HG03097 (cell line): ENCODE measurements around the gene NAT10.
"Not testable (repeated sequence)": the region's sequence is repeated elsewhere in the genome, so short reads cannot be mapped to it uniquely, and the experiment has no call there.

Experiments
- ATAC-seq: cut with Tn5 transposase; IDR thresholded peaks from one replicate; pipeline ENCODE4 v1.9.1; 2021; ENCODE audit not compliant: unreplicated experiment, low FRiP score

The NAT10 gene

GRCh38 chr11:34165786-34166555 lies 60.5 kb downstream of the NAT10 start:
- ATAC-seq: no peak

- ATAC-seq: no peak
Measured at GRCh38 chr11:34166806-34167740, 61.6 kb downstream of the NAT10 start.

- ATAC-seq: no peak
Measured at GRCh38 chr11:34167961-34168360, 62.5 kb downstream of the NAT10 start.

- no peak for ATAC-seq
Measured at GRCh38 chr11:34168642-34169420, 63.4 kb downstream of the NAT10 start.

GRCh38 chr11:34169686-34170085 lies 64.3 kb downstream of the NAT10 start:
- ATAC-seq: no peak

GRCh38 chr11:34173050-34173449 lies 67.6 kb downstream of the NAT10 start:
- ATAC-seq: no peak

GRCh38 chr11:34174412-34175041 lies 69.1 kb downstream of the NAT10 start:
- peak; percentile 72 for ATAC-seq

- no peak for ATAC-seq
Measured at GRCh38 chr11:34175284-34176019, 70.0 kb downstream of the NAT10 start.

- ATAC-seq: no peak
Measured at GRCh38 chr11:34176751-34177209, 71.4 kb downstream of the NAT10 start.

- no peak for ATAC-seq
Measured at GRCh38 chr11:34178209-34178821, 72.9 kb downstream of the NAT10 start.

GRCh38 chr11:34179026-34179675 lies 73.7 kb downstream of the NAT10 start:
- no peak for ATAC-seq

- no peak for ATAC-seq
Measured at GRCh38 chr11:34180040-34180813, 74.8 kb downstream of the NAT10 start.

GRCh38 chr11:34180814-34181165 lies 75.4 kb downstream of the NAT10 start:
- not testable (repeated sequence) for ATAC-seq

GRCh38 chr11:34181251-34181650 lies 75.8 kb downstream of the NAT10 start:
- ATAC-seq: no peak

GRCh38 chr11:34181856-34182405 lies 76.5 kb downstream of the NAT10 start:
- no peak for ATAC-seq

- no peak for ATAC-seq
Measured at GRCh38 chr11:34182425-34182824, 77.0 kb downstream of the NAT10 start.

GRCh38 chr11:34182921-34183685 lies 77.7 kb downstream of the NAT10 start:
- ATAC-seq: no peak
